NCI-H1436 (cell line): ENCODE data around the gene SMYD3.

Experiments
- DNase-seq: peaks from one replicate; lab custom pipeline; 2025; lab: John Stamatoyannopoulos, UW

The SMYD3 gene

DNA sequence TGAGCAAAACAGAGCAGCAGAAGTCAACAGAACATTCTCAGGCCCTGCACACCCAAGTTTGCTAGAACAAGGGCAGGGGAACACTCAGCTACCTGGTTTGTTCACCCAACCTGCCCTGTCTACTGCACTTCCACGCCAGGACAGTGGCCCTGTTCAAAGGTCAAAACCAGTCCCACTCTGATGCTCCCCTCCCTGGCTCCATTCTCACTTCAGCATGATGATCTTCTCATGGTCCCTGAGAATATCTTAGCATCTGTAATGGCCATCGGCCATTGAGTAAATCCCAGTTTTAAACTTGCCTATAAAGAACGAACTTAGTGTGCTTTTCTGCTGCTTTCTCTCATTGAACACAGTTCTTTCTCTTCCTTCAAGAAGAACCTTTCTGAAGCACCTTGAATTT is 293.6 kb downstream of the SMYD3 start:
- no peak for DNase-seq

DNA sequence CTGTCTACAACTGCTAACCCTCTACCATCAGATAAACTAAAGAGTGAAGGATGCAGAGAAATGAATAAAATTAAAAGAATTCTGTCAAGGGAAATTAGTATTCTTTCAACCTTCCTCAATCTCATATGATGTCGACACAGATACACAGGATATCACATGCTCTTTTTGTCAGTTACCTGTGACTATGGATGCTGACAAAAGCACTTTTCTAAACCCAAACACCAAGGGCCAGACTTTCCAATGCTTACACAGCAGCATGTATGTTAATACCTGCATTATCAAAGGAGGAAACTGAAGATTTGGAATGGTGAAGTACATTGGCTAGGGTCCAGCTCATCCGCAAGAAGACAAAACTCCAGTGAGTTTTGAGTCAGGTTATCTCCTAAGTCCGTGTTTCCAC is 294.0 kb downstream of the SMYD3 start:
- no peak for DNase-seq

DNA sequence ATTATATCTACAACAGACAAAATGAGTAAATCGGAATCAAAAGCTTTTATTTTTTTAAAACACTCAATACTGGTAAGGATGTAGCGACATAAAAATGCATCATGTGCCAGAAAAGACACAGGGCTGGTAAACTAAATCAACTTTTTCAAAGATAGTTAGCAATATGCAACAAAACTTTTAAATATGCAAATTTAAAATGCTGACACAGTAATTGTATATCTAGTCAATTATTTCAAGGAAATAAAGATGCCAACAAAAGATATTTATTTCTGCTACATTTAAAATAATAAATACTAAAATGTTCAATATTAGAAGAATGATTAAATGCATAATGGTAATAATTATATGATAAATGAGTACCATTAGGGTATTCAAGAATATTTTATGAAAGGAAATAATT is 295.1 kb downstream of the SMYD3 start:
- DNase-seq: no peak

DNA sequence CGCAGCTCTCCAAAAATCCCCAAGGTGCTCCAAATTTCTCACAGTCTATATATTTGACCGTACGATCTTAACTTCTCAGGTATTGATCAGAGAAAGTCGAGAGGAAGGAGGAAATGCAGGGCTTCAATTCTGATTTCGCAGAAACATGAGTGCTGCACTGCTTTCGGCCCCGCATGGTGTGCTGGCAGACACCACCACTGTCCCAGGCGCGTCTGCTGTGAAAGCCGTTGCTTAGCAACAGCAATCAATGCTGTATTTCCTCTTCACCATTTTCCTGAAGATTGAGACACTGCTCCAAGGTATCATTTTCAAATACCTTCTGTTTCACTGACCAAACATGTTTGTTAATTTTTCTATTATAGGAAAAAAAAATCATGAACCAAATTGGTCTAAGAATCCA is 296.3 kb downstream of the SMYD3 start:
- DNase-seq: peak; percentile 37

DNA sequence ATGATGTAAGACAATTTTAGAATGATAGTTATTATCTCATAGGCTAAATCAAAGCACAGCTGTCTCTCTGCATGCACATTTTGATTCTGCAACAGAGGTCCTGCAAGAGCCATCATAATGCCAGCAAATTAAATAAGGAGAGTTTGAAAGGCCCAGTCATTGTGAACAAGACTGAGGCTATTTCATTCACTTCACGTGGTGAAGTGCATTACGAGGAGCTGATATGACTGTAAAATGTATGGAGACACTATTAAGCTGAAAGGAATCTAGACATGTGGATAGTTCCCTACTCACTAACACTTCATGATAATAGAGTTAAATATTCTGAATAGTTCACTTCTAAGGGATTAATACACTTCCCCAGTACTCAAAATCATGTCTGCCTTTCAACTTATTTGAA is 299.0 kb downstream of the SMYD3 start:
- no peak for DNase-seq

DNA sequence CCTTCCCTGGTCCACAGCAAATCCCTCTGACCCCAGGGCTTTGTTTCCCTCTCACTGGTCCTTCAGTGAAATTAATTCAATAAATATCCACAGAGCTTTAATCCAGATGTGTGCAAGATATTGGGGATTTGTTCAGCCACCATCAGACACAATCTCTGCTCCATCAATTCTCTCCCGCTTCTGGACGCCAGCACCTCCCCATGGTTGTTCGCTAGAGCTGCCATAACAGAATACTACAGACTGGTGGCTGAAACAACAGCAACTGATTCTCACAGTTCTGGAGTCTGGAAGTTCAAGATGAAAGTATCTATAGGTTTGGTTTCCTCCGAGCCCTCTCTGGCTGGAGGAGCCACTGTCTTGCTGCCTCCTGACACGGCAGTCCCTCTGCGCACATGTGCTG is 303.9 kb downstream of the SMYD3 start:
- DNase-seq: no peak

GRCh38 chr1:246200738-246201137 is 306.3 kb downstream of the SMYD3 start:
- no peak for DNase-seq

DNA sequence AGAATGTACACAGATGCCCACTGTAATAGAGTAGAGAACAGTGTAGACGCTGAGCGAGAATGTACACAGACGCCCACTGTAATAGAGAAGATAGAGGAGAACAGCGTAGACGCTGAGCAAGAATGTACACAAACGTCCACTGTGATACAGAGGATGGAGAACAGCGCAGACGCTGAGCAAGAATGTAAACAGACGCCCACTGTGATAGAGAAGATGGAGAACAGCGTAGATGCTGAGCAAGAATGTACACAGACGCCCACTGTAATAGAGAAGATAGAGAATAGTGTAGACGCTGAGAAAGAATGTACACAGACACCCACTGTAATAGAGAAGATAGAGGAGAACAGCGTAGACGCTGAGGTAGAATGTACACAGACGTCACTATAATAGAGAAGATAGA is 306.9 kb downstream of the SMYD3 start:
- DNase-seq: no peak

- DNase-seq: peak; percentile 96
These were observed 307.9 kb downstream of the SMYD3 start for GRCh38 chr1:246199086-246199645.

- no peak for DNase-seq
These were observed 308.8 kb downstream of the SMYD3 start for GRCh38 chr1:246198115-246198816.

DNA sequence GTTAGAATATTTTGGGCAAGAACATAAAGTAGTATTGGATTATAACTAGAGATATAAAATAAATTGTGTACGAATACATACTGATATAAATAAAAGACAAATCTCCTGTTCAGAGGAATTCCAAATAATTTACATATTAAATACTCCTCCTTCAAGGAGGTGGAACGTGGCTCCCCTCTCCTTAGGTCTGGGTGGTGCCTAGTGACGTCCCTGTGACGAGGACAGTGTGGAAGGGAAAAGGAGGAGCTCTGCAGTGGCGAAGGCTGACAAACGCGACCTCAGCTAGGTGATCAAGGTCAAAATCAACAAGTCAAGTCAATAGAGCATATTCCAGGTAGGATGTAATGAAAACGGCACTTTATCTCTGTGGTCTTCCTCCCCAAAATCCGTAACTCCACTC is 310.0 kb downstream of the SMYD3 start:
- no peak for DNase-seq

- DNase-seq: no peak
These were observed 311.8 kb downstream of the SMYD3 start for GRCh38 chr1:246195296-246195695.

- no peak for DNase-seq
These were observed 313.5 kb downstream of the SMYD3 start for GRCh38 chr1:246193537-246193936.

GRCh38 chr1:246189126-246189525 is 318.0 kb downstream of the SMYD3 start:
- DNase-seq: no peak

- no peak for DNase-seq
These were observed 319.2 kb downstream of the SMYD3 start for GRCh38 chr1:246187834-246188372.

GRCh38 chr1:246184503-246184902 is 322.6 kb downstream of the SMYD3 start:
- no peak for DNase-seq

DNA sequence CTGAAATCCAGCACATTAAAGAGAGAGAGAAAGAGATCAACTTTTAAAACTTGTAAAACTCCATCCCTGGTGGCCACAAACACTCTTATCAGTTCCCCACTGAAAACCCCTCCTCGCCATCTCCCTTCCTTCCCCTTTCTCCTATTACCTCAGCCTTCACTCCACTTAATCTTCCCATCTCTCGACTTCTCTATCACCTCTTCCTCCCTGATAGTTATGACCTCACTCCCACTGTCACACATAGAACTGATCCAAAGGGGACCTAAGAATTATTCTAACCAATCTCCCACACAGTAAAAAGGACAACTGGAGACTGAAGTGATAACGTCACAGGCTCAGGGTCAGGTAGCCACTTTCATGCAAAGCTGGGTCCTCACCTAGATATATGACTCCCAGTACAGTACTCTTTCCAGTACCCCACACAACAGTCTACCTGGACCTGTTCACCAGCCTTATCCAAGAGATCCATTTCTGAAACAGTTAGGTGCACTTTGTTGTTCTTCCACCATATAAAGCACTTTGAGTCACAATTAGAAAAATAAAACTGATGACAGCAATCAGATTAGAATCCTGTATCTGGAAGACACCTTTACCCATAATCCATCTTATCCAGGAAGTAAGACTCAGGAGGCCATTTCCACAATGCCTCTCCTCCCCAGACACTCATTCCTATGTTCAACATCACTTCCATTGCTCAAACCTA is 324.8 kb downstream of the SMYD3 start:
- DNase-seq: no peak

DNA sequence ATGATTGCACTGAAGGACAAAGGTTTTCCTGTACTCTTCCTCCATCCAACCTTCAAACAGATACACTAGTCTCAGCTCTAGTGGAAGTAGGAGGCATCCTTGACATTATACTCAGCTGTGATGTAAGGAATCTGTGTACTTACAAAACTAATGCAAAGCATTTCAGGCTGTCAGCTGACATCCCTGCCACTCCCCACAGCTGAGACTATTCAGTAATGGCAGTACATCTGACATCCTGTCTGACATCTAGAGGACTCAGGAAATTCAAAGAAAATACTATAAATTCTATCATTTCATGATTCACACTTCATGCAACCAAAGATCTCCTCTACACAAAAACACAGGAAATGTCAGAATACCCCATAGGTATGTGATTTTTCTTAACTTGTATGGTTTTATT is 325.8 kb downstream of the SMYD3 start:
- no peak for DNase-seq

DNA sequence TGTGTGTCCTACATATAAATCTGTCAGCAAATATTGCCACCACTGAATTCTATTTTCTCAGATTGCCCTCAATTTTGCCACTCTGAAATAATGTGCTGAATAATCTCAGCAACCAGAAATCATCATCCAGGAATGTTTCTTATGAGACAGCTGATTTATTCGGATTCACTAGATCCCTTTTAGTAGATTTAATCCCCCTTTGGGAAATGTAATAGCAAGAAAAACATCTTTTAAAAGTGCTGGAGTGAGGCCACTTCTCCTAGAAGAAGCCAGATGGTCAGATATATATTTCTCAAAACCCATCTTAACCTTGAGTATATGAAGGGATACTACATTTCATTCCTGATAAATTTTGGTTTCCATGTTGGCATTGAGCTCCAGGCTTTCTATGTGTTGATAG is 327.7 kb downstream of the SMYD3 start:
- no peak for DNase-seq

GRCh38 chr1:246178717-246179311 is 328.3 kb downstream of the SMYD3 start:
- no peak for DNase-seq

- no peak for DNase-seq
These were observed 330.7 kb downstream of the SMYD3 start for GRCh38 chr1:246176126-246177024.
